DMS53 treated with DMSO at 0.1 percent for 48 hours (cell line): Measurements from ENCODE around the gene CNGA3.
A peak's percentile ranks its signal among the peaks of the same experiment; 100 is the strongest.
"Not testable (repeated sequence)": the region's sequence is repeated elsewhere in the genome, so short reads cannot be mapped to it uniquely, and the experiment has no call there.

Experiments
- DNase-seq: peaks from one replicate; lab custom pipeline; 2025; ENCODE audit not compliant: unreplicated experiment; lab: John Stamatoyannopoulos, UW

The CNGA3 gene

DNA sequence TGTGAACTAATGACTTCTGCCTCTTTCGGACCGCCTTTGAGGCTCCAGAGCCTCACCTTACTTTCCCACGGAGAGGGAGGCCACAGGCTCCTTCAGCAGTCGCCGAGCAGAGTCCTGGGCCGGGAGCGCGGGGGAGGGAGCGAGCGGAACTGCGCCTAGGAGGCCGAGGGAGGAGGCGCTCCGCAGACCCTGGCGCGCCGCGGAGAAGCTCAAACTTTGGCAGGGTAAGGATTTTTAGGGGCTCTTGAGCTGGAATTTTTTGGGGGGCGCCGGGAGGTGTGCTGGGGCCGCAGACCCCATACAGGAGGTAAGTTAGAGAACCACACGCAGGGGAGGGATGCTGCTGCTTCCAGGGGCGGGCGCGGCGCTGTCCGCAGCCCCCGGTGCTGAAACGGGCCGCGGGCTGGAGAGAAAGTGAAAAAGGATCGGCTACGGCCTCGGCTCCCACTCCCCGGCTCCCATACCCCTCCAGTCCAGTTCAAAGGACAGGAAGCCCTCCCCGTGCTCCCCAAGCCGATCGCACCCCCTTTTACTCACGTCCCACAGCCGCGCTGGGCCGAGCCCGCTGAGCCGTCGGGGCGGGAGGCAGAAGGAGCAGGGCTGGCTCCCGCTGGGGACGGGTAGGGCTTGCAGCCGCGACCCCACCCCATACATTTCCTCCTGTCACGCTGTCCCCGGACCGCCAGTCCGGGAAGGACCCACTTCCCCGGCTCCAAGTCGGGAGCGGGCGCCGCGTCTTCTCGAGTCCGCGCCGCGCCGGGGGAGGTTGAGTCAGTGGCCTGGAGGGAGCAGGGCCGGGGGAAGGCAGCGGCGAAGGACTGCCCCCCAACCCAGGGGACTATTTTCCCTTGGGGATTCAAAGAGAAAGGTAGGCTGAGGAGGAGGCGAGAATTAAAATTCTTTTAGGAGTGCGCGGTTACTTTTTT is at the start of gene CNGA3:
CNGA3 (plus strand) TSS at position 146 of the 926 bp plus-strand sequence. CDS start 23,520 bp downstream, outside the sequence.
- DNase-seq = no peak

DNA sequence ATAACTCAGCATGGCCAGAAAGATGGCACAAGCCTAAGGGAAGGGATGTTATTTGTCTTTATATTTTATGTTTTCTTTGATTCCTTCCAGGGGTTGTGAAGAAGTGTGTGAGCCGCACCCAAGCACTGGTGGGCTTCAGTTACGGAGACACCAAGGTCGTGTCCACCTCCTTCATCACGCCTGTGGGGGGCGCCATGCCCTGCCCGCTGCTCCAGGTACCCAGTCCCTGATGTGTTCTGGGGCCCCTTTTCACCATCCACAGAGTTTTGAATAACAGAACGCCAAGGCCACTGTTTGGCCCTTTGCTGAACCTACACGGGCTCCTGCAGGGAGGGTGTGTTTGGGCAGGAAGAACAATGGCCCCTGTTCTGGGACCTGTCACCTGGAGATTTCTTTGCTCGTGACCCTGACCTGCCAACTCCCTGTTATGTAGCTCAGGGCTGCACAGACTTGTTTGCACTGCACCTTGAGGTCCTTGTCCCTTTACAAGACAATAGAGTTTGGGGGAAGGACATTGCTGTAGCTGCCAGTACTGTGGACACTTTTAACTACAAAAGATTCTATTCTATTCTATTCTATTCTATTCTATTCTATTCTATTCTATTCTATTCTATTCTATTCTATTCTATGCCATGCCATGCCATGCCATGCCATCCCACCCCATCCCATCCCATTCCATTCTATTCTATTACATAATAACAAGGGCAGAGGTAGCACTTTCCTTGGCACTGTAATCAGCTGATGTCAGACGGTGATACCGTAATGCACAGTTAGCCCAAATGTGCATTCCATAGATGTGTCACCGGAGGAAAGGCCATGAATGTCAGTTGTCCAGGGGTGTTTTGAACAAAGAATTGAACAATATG is 48.2 kb upstream of the CNGA3 start:
- no peak for DNase-seq

- DNase-seq = no peak
Measured at GRCh38 chr2:98298683-98299164, 47.5 kb upstream of the CNGA3 start.

DNA sequence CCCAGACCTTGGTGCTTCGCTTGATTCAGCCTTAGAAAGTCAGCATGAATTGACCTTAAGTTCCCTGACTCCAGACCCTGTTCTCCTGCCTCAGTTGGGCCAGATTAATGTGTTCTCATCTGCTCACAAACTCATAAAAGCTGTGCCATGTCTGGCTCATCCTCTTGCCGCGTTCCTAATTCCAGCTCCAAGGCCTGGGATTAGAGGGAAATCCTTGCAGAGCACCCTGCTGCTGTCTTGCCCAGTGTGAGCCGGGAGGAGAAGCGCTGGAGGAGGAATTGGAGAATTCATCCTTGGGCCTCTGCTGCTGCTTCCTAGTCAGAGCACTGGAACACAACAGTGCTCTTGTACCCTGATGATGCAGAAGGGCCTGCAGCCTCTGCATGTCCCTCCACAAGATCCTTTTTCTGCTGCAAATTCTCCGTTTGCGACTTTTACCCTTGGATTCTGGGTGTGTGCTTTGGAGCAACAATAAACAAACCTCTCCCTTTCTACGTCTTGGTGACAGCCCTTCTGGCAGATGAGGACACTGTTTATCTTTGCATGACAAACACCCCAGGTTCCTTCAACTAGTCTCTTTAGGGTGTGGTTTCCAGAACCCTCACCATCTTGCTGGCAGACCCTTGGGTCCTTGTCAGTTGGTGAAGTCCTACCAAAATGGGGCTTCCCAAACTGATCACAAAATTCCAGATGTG is 46.9 kb upstream of the CNGA3 start:
- DNase-seq = no peak

DNA sequence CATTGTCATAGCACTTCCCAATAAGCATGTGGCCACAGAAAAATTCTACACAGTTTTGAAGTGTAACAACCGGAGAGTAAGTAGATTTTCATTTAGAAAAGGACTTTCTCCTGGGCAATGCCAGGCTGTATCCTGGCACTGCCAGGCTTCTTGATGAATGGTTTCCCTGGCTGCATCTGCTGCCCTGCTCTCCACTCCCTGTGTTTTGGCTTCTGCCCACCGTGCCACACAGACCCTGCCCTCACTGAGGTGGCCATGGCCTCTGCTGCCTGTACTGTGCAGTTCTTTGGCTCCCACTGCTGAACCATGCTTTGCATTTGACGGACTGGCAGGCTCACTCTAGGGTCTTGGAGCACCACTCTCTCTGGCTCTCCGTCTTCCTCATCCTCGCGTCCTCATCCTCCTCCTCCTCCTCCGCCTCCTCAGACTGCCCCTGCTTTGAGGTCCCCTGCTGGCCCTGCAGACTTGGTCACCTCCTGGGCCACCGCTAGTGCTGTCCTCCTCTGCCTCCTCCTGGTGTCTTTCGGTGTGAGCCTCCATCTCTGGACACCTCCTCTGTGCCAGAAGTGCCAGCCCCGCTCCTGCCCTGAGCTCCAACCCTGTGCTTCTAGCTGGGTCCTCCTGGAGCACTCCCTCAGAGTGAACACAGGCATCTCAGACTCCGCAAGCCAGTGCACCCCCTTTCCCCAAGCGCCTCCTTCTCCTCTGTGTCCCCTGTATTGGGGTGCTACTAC is 45.9 kb upstream of the CNGA3 start:
- no peak for DNase-seq

GRCh38 chr2:98301469-98301868 is 44.8 kb upstream of the CNGA3 start:
- DNase-seq = no peak

DNA sequence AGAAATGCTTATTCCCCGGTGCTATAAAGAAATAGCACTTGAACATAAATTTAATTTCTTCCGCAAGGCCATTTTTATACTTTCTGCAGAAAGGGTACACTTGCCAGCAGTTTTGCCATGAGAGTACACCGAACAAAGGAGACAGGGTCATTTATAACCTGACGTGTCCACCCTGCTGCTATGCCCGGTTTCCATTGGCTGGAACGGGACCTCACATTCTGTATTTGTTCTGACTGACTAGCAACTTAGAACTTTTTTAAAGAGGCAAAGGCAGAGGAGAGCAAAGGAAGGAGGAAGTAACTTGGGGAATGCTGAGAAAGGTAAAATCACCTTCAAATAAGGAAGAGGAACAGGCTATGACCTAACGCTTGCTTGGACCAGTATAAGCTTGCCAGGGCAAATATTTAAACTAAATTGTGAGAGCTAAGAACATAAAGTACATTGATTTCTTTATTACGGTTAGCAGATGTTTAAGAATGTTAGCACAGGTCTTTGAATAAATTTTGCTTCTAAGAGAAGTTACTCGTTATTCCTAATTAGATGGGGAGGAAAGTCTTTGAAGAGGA is 39.0 kb upstream of the CNGA3 start:
- not testable (repeated sequence) for DNase-seq

DNA sequence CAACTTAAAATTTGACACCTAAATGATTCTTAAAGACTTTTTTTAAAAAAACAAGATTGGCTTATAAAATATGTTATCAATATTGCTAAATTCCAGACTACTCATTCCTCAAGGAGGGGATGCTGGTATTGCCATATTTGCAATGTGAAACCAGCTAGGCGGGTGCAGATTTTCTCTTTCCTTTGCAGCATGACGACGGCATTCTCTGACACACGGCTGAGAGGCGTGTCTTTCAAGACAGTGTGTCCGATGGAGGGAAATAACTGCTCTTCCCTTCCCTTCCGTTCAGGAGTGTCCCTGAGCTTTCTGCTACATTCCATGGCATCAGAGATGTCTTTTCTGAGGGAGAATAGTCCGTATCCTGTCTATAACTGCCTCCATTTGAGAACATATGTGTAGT is 38.2 kb upstream of the CNGA3 start:
- no peak for DNase-seq

GRCh38 chr2:98308532-98308931 is 37.7 kb upstream of the CNGA3 start:
- DNase-seq = peak; percentile 97

DNA sequence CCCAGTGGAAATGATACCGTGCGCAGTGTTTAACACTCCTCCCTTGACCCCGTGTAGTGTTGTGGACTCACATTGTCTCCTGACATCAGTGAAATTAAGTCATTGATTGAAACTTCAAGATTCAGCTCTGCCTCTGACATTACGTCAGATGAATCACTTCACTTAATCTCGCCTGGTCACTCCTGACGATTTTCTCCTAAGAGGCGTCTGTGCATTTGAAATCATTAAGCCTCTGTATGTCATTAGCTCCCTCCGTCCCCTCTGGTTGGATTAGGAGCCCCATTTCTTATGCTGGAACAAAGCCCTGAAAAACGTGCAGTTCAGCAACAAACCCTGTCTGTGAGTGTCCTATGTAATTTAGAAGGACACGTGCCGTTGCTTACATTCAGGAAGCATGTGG is 36.7 kb upstream of the CNGA3 start:
- DNase-seq = no peak

GRCh38 chr2:98310010-98310409 is 36.2 kb upstream of the CNGA3 start:
- DNase-seq = no peak

- no peak for DNase-seq
Measured at GRCh38 chr2:98311090-98311489, 35.2 kb upstream of the CNGA3 start.

DNA sequence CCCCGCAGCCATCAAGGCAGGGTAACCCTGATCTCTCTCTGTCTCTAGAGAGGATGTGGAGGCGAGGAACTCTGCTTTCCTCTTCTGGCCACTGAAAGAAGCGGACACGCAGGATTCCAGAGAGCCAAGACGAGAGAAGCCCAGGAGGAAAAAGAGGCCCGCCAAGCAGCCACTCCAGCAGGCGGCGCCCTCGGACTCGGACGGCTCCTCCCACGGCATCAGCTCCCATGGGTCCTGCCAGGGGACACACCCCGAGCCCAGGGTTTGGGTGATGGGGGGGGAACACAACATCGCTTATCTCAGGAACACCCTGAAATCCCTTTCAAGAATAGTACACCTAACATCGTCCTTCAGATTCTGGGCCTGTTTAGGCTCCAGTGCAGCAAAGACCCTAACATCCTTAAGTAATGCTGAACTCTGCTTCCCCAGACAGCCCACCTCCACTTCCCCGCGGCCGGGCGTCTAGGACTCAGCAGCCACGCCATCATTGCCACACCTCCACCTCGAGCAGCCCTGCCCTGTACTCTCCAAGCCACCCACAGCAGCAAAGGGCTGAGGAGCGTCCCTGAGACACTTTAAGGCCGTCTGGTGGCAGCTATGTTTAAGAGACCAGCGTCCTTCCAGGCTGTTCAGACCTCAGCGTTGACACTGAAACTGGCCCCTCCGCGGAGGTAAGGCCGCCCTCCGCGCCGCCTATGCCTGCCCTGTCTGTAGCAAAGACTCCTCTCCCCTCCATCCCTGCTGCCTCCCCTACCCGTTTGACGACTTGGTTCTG is 34.3 kb upstream of the CNGA3 start:
- DNase-seq = no peak

DNA sequence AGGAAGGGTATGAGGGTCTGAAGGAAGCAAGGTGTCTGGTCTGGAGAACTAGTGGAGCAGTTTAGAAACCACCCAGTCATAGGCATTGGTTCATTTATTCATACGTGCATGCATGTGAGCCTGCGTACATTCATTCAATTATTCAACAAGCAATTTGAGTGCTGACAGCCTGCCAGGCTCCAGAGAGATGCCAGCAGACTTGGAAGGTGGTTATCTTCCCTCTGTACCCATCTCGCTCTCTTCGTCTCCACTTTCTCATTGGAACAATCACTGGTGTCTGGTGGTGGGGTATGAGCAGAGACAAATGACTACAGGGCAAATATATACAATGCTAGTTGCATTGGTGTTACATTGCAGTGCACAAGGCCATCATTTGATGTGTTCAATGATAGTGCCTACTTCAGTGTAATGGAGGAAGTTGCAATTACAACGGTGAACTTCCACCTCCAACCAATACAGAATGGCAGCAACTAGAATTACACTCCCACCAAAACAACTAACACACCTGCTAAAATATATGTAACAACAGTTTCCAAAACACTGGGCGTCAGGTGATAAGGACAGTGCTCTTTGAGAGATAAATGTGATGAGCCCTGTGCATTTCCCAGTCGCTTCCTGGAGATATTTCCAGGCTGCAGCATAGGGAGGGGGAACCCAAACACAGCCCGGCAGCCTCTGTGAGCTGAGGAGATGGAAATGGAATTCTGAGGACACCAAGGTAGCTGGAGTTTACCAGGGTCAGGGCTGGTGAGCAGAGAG is 32.6 kb upstream of the CNGA3 start:
- no peak for DNase-seq

- DNase-seq = no peak
Measured at GRCh38 chr2:98314251-98314650, 32.0 kb upstream of the CNGA3 start.

DNA sequence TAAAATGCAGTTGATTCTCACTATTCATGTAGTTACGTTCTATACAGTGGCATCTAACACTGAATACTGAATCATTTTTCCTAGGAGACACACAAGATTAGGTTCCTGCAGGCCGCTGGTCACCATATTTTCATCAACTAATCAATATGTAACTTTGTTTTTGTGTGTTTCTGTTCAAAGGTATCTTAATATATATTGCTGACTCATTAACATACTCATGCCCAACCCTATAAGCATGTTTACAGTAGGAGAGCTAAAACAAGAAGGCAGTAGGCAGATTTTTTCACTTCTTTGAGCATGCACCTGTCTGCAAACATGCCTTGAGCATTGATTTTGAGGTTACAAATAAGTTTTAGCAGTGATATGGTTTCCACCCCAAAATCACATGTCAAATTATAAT is 30.3 kb upstream of the CNGA3 start:
- no peak for DNase-seq

GRCh38 chr2:98317214-98317613 is 29.0 kb upstream of the CNGA3 start:
- no peak for DNase-seq

DNA sequence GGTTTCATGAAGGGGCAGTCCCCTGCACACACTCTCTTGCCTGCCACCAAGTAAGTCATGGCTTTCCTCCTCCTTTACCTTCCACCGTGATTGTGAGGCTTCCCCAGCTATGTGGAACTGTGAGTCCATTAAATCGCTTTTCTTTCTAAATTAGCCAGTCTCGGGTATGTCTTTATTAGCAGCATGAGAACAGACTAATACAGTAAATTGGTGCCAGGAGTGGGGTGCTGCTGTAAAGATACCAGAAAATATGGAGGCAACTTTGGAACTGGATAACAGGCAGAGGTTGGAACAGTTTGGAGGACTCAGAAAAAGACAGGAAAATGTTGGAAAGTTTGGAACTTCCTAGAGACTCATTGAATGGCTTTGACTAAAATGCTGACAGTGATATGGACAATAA is 26.1 kb upstream of the CNGA3 start:
- not testable (repeated sequence) for DNase-seq

DNA sequence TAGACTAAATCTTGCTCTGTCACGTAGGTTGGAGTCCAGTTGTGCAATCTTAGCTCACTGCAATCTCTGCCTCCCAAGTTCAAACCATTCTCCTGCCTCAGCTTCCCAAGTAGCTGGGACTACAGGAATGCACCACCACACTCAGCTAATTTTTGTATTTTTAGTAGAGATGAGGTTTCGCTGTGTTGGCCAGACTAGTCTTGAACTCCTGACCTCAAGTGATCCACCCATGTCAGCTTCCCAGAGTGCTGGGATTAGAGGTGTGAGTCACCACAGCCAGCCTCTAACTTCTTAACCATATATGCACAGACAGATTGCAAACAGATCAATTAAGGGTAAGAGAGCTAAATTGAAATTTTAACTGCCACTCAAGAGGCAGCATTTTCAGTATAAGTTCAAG is 22.1 kb upstream of the CNGA3 start:
- no peak for DNase-seq
